ENCODE measurements around the gene NTHL1. TPM values are rescaled to one million over a fixed set of nuclear protein-coding genes. Genes with fewer than 3 reads are reported as not detected.

NTHL1 gene
- total RNA-seq, 1 experiment from 2014 or later: 52.0 TPM

DNA sequence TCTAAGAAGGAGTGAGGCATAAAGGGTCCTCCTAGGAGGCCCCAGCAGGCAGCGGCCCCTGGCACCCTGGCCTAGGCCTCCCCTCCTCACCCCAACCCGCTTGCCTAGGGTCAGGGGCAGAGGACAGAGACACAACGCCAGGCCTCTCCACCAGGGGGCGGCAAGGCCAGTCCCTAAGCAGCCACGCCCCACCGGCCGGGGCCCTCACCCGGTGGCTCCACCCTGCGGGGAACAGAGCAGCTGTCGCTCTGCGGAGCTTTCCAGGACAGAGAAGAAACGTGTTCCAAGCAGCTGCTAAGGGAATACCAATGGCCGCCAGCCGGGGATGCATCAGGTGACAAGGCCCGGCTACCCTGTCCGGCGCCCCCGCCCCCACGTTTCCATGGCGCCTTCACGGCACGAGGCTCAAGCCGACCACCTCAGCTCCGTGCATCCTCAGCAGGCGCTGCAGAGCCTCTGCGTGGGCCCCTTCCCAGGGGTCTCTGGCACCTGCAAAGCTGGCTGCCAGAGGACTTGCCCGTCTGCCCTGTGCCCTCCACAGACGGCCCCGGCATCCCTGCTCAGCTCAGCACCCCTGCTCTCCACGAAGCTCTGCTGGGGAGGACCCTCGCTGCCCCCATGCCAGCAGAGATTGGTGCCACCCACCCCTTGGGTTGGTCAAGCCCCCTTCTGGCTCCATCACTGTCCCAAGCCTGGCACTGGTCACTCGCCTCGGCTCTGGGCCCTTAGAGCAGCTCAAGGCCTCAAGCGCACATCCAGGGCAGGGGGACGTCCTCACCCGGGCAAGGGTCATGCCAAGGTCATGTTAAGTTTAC lies 43.6 kb downstream of the NTHL1 start:
- Histone ChIP-seq H3K14ac (ENCODE audit: insufficient read depth, low read length) (0 out of 2 replicates have a peak overlapping the region, but pooled peaks have one; percentile 5), H3K18ac (ENCODE audit: insufficient read length, low read depth, low read length) (peak overlapping the region; percentile 11), H4K5ac (ENCODE audit: insufficient read length, low read depth, low read length) (no peak overlapping the region), H3K4ac (ENCODE audit: low read depth, low read length) (no peak overlapping the region), H2BK15ac (ENCODE audit: low read depth, low read length) (no peak overlapping the region), H3K23ac (ENCODE audit: insufficient read length, low read depth, low read length) (no peak overlapping the region), H3K4me2 (ENCODE audit: insufficient read depth, insufficient read length, low read length) (no peak overlapping the region), H3K27me3 (ENCODE audit: insufficient read depth, low read length) (no peaks in the 10 kb centered on the region), H3K79me1 (ENCODE audit: insufficient read depth, low read depth, low read length, poor library complexity, severe bottlenecking) (peaks cover 24% of the 10 kb centered on the region), H4K20me1 (ENCODE audit: control insufficient read depth, insufficient read depth, insufficient read length) (no peaks in the 10 kb centered on the region), H2BK5ac (ENCODE audit: insufficient read length, low read length) (no peak overlapping the region), H3T11ph (ENCODE audit: low read length) (no peak overlapping the region), H3K9ac (ENCODE audit: extremely low read depth, insufficient read length, low read length) (no peak overlapping the region), H2AFZ (ENCODE audit: low read length) (no peak overlapping the region), H3K4me1 (ENCODE audit: insufficient read depth, low read length) (peaks cover 2% of the 10 kb centered on the region; the same call in 1 of the 2 replicates), H3K27ac (ENCODE audit: insufficient read length, low read depth, low read length) (no peak overlapping the region), H2BK12ac (ENCODE audit: insufficient read length, low read depth, low read length) (no peak overlapping the region), H3K56ac (ENCODE audit: insufficient read length, low read depth, low read length) (no peak overlapping the region), H2AK5ac (ENCODE audit: insufficient read length, low read length) (no peak overlapping the region), H3K23me2 (ENCODE audit: insufficient read length, low read depth, low read length, poor library complexity, severe bottlenecking) (peaks cover 6% of the 10 kb centered on the region), H3K9me3 (ENCODE audit: control insufficient read depth, low read depth, low read length) (no peaks in the 10 kb centered on the region), H2BK20ac (ENCODE audit: low read depth, low read length, poor library complexity, severe bottlenecking) (no peak overlapping the region), H4K8ac (replicated peaks; ENCODE audit: insufficient read length, low read depth, low read length) (no peak overlapping the region), H4K91ac (ENCODE audit: insufficient read length, low read depth, low read length) (no peak overlapping the region), H3K79me2 (ENCODE audit: insufficient read depth, low read length) (peaks cover 26% of the 10 kb centered on the region; the same call in 1 of the 2 replicates), H2BK120ac (ENCODE audit: low read depth, low read length, poor library complexity, severe bottlenecking) (no peak overlapping the region)
- Mint-ChIP-seq H3K27me3 (ENCODE audit: low read depth) (no peaks in the 10 kb centered on the region), H3K9me3 (no peaks in the 10 kb centered on the region; a peak in 1 of 5 replicates), H3K36me3 (ENCODE audit: insufficient read depth in 1 of 3, low read depth in 3 of 3) (peaks cover 18 to 40% (median 40%) of the 10 kb centered on the region in 3 experiments), H3K4me1 (peaks cover 18 to 30% of the 10 kb centered on the region in 2 experiments), H3K27ac (peak overlapping the region in 1 of 3 experiments; percentile 28; a peak in 2 of 7 replicates), H3K4me3 (peak overlapping the region in 1 of 2 experiments; percentile 55; a peak in 1 of 5 replicates)
- TF ChIP-seq, protein P1, sequence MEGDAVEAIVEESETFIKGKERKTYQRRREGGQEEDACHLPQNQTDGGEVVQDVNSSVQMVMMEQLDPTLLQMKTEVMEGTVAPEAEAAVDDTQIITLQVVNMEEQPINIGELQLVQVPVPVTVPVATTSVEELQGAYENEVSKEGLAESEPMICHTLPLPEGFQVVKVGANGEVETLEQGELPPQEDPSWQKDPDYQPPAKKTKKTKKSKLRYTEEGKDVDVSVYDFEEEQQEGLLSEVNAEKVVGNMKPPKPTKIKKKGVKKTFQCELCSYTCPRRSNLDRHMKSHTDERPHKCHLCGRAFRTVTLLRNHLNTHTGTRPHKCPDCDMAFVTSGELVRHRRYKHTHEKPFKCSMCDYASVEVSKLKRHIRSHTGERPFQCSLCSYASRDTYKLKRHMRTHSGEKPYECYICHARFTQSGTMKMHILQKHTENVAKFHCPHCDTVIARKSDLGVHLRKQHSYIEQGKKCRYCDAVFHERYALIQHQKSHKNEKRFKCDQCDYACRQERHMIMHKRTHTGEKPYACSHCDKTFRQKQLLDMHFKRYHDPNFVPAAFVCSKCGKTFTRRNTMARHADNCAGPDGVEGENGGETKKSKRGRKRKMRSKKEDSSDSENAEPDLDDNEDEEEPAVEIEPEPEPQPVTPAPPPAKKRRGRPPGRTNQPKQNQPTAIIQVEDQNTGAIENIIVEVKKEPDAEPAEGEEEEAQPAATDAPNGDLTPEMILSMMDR (conservative IDR thresholded peaks at IDR 0.05): peak; percentile 99
- DNase-seq: peak; percentile 97
- no CpG with 5 or more reads among the region's 36 CpGs for WGBS (ENCODE audit: extremely low coverage, insufficient read length, low lambda C conversion rate)
